GM18909 (cell line): ENCODE measurements around the gene USP40.

ENCODE experiments used
- ATAC-seq: cut with Tn5 transposase; IDR thresholded peaks from one replicate; pipeline ENCODE4 v1.9.1; 2021; ENCODE audit warnings: mild to moderate bottlenecking; ENCODE audit not compliant: unreplicated experiment, poor library complexity

USP40 gene

DNA sequence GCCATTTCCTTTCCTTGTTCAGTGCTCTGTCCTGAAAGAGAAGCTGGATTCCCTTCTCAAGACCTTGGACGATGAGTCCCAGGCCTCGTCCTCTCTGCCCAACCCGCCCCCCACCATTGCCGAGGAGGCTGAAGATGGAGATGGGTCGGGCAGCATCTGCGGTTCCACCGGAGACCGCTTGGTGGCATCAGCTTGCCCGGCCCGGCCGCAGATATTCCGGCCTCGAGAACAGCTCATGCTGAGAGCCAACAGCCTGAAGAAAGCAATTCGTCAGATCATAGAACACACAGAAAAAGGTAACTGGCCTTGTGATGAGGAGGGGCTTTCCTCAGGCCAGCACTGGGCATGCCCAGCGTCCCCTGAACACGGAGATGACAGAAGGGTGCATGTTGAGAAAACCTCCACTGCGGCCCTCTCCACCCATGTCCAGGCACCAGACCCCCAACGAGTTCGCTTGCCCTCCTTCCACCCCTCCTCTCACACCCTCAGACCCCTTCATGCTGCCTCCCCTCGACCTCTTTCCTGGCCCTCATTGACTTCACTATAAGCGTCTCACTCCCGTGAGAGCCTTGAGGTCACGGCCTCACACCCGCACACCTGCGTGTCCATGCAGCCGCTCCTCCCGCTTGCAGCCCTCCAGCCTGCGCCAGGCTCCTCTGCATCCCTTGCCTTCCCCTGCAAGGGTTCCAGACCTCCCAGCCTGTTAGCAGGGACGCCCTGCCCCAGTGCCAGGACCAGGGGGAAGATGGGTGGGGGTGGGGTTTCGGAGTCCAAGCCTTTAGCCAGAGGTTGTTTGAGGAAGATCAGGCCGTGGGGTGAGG is 117.3 kb downstream of the USP40 start:
- ATAC-seq = no peak

DNA sequence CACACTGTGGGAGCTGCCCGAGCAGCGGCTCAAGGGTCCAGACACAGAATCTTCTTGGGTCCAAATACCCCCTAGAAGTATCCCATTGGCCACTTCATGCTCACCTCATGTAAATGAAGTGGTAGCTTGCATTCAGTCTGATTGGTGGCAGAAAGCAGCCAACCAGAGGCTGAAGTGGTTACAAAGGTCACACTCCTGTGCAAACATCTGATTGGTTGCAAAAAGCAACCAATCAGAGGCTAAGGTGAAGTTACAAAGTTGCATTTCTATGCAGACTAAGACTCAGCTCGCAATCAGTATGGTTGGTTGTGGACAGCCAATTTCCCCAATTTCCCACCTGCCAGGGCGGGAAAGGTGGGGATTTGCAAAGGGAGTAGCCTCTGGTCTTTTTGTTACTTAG is 118.0 kb downstream of the USP40 start:
- ATAC-seq = no peak

DNA sequence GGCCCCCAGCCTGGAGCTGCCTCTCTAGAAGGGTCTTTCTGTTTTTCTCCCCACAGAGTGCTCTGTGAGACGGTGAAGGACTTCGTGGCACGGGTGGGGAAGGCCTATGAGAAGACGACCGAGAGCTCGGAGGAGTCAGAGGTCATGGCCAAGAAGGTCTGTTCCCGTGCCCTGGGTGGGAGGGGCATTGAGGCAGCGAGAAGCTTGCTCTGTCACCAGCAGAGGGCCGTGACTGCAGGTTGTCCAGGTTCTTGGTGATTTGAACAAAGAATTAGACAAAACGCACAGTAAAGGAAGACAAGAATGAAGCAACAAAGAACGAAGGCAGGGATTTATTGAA is 118.4 kb downstream of the USP40 start:
- ATAC-seq = no peak

DNA sequence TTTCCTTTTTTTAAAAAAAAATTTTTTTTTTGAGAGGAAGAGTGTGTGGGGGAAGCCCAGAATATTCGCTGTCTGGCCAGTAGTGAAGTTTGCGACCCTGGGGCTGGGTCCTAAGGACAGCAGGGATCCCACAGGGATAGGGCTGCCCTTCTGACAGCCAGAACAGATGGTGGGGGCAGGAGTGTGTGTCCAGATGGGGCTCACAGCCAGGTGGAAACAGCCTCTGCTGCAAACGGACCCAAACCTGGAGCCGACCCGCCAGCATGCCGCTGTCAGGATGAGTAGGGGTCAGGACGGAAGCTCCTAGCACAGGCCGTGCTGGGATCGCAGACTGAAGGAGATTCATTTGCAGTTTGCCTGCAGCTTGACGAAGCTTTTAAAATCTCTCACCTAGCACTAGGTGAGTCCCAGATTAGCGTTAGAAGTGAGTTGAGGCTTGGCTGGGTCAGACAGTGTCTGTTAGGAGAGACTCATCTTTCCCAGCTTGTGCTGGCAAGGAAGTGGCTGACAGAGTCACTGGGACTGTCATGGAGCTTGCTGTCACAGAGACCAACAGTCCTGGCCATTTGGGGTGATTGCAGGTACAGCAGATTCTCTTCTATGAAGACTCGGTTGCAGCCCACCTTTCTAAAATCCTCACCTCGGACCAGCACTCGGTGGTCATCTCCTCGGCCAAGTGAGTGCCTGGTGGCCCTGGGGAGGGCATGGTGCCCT is 118.9 kb downstream of the USP40 start:
- ATAC-seq = no peak

DNA sequence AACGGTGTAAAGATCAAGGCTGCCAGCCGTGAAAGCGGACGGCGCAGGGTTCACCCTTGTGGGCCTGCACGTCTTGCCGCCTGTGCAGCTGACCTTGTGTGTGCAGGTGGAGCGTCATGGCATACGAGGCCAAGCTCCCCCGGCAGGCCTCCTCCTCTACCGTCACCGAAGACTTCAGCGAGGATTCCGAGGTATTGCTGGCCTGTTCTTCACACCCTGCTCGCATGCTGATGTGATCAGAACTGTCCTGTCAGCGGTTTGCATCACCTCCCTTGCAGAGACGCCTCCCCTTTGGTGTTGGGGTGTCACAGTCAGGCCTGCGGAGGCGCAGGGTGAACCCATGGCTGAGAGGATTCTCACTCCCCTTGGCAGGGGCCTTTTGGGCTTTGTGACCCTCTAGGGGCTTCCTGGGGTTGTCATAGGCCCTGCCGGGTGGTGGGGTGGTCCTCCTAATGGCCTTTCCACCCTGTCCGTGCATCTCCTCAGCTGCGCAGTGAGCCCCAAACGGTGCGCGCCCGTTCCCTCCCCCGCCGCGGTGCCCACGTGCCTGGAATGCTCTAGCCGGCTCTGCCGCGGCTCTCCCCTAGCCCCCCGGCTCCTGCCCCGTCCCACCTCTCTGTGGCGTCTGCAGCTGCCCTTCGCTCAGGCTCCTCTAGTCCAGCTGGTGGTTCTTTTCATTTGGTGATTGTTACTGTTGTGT is 119.8 kb downstream of the USP40 start:
- ATAC-seq = no peak

DNA sequence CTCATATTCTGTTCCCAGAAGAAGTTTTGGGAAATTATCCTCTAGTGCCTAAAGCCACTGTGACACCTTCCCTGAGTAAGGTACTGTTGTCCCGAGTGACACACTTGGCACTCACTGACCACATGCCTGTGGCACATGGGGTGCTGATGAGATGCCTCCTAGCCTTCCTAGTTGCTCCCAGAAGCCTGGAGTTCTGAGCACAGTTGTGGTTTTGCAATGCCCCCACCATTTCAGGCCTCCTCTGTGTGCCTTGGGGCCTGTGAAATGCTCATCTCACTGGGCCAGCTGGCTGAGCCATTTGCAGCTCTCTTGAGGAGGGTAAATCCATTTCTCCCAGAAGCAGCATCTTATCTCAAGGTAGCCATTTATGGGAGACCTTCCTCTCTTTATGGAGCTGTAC is 120.5 kb downstream of the USP40 start:
- no peak for ATAC-seq

DNA sequence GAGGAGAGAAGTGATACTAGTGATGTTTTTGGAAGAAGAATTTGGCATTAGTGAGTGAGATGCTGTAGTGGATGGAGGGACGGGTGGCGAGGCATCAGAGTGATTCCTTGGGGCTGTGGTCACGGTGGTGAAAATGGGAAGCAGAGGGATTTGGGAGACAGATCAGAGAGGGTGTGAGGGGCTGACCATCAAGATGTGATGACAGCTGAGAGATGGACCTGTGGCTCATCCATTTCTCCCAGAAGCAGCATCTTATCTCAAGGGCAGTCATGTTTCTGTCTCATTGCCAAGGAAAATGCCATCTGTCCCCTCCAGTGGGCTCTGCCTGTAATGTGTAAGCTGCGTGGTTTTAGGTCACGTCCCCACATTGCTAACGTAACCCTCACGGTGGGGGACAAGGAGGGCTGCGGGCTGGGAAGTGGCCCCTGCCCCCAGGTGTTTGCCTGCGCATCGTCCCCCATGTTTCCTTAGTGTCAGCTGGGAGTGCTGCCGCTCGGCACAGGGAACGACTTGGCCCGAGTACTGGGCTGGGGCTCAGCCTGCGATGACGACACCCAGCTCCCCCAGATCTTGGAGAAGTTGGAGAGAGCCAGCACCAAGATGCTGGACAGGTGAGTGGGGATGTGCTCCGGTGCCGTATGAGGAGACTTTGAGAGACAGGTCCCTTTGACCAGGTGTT is 121.3 kb downstream of the USP40 start:
- ATAC-seq = no peak

DNA sequence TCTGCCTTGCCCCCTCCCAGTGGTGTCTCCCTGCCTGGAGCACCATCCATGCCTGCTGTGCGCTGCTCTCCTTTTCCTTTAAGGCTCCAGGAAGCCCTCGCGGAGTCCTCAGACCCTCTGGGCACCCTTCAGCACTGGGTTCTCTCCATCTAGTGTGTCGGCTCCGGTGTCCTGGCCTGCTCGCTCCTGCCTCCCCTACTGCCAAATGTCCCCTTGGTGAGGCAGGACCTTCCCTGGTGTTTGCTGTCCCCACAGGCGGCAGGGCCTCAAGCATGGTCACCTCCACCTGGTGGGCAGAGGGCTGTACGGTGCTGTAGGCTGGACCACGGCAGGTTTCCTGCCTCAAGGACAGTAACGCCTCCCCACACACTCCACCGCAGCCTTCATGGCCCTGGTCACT is 122.1 kb downstream of the USP40 start:
- ATAC-seq = no peak

DNA sequence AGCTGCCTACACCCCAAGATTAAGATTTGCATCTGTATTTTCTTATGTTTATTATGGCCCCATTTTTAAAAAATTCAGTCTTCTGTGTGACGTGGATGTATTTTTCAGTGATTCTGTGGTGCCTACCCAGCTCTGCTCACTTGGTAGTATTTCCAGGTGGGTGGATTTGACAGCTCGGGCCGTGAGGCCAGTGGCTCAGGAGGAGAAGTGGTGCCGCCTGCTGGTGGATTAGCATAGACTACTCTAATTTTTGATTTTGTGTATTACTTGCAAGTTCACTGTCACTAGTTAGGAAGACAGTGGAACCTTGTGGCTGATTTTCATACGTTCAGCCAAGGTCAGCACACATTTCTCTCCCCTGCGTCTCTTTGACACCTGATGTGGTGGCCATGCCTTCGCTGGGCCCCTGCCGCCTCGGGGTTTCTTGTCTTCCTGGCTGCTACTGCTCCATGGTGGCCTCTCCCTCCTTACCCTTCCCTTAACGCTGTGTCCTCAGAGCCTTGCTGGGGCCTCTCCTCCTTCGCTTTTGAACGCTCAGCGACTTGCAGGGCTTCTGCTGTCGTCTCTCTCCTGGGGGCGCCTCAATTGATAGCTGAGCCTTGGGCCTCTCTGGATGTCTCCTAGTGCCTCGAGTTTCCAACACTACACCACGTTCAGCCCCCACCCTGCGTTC is 122.9 kb downstream of the USP40 start:
- no peak for ATAC-seq

DNA sequence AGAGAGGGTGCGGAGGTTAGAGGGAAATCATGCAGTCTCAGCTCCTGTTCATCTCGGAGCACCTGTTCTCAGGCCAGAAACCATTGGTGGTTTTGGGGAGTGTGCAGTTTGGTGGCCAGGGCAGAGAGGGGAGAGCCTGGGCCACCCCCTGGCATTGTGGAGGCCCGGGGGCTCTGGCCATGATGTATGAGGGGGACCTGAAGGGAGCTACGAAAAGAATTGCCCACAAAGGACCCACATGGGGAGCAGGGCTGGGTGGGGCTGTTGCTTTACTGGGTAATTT is 124.6 kb downstream of the USP40 start:
- ATAC-seq = no peak

DNA sequence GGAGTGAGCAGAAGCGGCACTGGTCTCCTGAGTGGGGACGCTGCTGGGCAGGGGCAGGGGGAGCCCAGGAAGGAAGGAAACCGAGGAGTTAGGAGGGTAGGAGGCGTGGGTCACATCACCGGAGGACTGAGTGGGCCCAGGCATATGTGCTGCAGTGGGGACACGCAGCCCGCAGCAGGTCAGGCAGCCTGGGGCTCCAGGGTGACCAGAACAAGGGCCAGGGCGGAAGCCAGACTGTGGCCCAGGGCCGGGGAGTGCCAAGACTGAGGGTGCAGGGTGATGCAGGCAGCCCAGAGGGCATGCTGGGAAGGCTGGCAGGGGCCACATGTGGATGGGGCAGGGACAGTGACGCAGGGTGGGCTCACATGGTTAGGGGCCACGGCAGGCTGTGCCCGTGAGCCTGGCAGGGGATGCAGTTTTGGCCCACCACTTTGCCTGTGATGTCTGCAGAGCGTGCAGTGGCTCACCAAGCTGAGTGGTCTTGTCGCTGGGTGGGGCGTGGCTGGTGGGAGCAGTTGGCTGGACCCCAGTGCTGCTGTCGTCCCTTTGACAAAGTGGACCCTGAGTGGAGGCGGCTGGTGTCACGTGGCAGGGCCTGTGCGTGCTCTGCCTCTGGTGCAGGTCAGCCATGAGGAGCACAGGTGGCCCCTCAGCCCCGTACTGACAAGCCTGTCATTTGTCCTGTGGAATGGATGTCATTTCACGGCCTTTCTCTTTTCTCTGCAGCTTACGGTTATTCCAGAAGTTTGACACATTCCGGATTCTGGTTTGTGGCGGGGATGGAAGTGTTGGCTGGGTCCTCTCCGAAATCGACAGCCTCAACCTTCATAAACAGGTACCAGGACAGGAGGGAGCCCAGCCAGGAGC is 125.2 kb downstream of the USP40 start:
- no peak for ATAC-seq

DNA sequence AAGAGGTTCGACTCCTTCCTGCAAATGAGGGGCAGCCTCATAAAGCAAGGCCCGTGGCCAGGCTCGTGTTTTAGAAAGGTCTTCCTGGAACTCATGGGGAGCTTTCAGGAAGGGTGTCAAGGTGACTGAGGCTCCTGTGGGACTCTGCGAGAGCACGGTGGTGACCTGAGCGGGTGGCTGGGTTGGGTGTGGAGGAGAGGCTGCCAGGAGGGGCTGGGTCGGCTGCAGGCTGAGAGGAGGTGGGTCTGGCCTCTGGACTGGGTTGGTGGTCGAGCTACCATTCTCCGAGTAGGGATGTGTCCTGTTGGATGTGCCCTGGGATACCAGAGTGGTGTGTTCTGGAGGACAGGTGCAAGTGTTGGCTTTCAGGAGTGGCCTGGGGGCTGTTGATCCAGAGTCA is 125.9 kb downstream of the USP40 start:
- no peak for ATAC-seq

DNA sequence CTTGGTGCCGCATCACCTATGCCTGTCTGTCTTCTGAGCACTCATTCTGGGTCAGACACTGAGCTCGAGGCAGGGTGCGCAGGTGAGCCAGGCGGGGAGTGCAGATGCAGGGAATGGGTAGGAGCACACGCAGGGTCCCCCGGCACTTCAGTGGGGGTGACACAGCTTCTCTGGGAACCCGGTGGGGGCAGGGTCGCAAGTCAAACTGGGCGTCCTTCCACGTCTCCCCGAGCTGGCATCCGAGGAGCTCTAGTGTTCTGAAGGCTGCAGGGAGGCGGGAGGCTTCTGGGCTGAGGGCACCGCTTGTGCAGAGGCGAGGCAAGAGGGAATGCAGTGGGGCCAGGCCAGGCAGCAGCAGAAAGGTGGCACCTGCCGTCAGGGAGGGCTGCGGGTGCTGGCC is 126.3 kb downstream of the USP40 start:
- no peak for ATAC-seq

DNA sequence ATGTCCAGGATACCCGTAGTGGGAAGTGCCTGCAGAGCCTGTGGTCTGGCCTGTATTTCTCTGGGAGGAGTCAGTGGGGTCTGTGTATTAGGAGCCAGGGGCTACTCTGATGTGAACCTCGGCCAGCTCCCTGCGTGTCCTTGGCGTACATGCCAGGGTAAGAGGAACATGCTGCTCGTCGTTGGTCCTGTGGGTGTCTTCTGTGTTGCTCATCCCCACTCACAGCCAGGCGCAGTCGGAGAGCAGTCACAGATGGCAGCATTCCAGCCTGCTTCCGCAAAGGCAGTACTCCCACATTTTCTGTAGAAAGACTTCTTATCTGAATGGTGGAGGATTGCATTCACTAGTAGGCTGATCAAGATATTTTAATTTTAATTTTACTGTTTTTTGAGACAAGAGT is 127.4 kb downstream of the USP40 start:
- no peak for ATAC-seq

DNA sequence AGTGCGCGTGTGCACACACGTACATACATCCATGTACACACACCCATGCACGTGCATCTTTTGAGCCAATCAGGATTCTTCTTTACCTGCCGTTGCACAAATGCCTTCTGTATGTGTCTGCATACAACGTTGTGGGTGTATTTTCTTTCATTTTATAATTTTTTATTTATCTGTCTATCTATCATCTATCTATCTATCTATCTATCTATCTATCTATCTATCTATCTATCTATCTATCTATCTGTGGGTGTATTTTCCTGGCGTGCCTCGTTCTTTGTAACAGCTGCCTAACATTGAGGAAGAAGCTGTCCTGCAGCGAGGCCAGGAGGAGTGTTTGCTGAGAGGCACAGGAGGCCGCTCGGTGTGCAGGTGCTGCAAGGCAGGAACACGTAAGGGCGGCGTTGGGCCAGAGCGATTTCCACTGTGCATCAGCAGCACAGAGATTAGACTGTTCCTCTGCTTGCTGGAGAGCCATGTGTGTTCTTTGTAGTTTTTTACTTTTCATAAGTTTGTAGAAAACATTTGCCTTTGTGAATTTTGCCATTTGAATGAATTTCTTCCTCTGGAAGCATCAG is 127.9 kb downstream of the USP40 start:
- no peak for ATAC-seq

DNA sequence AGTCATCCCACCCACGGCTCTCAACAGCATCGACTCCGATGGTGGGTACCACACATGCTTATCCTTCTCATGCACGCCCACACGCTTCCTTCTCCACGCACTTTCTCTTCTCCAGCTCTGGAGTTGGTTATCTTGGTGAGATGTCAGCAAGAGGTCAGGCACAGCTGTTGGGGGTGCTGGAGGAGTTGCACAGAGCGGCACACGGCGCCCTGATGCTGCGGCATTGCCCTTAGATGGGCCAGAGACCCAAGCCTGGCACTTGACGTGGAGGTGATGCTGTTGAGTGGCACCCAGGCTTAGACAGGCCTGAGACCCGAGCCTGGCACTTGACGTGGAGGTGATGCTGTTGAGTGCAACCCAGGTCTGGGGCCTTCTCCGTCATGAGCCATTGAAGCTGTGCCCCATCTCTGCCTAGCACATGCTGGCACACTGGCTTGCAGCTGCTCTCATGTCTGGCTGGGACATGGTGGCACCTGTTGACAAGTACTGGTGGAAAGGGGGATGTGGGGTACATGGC is 129.1 kb downstream of the USP40 start:
- ATAC-seq = no peak

DNA sequence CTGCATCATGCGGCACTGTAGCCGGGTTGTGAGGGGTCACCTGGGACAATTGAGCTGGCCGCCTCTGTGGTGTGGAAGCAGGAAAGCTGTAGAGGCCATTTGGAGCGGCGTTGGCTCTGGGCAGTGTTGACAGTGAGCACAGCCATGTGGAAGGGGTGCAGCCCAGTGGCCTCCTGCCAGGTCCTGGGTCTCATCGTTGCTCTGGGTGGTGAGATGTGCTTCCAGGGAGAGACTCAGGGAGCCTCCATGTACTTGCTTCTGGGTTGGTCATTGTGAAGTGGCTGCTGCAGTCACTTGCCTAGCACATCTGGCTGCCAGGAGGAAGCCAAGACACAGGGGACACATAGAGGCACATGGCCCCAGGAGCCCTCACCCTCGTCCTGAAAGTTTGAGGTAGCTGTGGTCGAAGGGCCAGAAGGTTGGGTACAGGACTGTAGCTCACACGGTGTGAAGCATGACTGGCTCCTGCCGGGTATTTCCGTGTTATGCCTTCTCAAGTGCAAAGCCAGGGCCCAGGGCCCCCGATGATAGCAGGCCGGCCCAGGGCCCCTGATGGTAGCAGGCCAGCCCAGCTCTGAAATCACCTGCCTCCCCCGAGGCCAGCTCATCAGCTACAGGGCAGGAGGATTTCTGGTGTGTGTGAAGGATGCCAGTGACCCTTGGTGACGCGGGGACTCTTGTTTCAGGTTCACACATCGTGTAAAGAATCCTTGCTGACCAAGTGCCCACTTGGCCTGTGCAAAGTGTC is 129.7 kb downstream of the USP40 start:
- ATAC-seq = no peak

DNA sequence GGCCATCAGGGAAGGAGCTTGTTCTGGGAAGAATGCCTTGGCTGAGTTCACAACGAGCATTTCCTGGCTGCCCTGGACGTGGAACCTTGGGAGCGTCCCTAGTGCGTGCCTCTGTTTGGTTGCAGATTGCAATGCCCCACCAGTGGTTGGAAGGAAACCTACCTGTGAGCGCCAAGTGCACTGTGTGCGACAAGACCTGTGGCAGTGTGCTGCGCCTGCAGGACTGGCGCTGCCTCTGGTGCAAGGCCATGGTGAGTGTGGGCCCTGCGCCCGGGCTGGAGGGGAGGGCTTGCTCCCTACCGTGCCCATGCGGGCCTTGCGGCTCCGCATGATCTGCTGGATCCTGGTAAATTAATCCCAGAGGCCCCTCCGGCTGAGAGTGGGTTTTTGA is 130.4 kb downstream of the USP40 start:
- no peak for ATAC-seq
